CD4-positive, alpha-beta T cell treated with Interleukin-6 for 4 hours (primary cell): ENCODE measurements around the gene ZKSCAN2.
A peak's percentile ranks its signal among the peaks of the same experiment; 100 is the strongest.

Experiments used
- DNase-seq: peaks from one replicate; pipeline ENCODE4 v3.0.0-alpha.2; 2020; ENCODE audit warnings: mixed read lengths

ZKSCAN2 gene

DNA sequence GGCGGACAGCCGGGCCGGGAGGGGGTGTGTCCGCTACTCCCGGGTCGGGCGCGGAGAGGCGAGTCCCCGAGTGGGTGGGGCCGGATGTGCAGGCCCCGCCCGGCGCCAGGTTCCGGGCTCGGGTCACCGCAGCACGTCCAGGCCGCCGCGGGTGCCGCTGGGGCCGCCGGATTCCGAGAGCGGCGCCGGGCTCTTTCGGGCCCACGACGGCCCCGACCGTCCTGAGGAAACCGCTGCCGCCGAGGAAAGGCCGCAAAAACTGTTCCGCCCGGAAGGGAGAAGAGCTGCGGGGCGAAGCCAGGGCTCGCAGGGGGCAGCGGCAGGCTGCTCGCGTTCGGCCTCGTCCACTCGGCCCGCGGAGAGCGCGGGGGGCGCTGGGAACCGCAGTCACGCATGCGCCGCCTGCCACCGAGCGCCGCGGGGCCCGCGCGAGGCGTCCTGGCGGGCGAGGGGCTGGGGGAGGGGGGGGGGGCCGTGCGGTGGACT is at the start of gene ZKSCAN2:
ZKSCAN2 (minus strand) TSS at position 376 of the 486 bp plus-strand sequence. CDS start 718 bp downstream, outside the sequence.
- DNase-seq = peak; percentile 85

GRCh38 chr16:25299792-25300590 is 42.3 kb upstream of the ZKSCAN2 start:
- no peak for DNase-seq

DNA sequence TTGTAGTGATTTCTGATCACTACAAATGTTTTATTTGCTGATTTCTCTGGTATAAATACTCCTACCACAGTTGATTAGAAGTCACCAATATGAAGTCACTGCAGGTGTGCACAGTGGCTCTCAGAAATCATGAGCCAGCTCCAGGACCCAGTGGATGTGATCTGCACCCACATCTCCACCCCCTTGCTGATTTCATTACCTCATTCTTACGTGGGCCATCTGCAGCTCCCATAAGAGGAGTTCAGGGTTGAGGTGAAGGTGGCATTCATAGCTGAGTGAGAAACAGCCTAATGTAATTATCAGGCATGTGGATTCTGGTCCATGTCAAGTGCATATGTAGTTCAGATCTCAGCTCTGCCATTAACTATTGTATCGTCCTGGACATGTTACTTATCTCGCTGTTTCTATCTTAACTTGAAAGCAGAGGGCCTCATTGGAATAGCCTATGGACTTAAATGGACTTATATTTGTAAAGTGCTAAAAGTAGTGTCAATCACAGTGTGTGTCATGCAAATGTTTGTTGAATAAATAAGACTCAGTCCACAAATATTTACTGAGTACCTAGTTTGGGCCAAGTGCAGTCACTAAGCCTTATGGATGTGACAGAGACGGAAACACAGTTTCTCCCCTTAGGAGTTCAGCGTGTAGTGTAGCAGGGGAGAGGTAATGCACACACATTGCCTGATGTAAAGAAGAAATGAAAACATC is 40.7 kb upstream of the ZKSCAN2 start:
- no peak for DNase-seq

DNA sequence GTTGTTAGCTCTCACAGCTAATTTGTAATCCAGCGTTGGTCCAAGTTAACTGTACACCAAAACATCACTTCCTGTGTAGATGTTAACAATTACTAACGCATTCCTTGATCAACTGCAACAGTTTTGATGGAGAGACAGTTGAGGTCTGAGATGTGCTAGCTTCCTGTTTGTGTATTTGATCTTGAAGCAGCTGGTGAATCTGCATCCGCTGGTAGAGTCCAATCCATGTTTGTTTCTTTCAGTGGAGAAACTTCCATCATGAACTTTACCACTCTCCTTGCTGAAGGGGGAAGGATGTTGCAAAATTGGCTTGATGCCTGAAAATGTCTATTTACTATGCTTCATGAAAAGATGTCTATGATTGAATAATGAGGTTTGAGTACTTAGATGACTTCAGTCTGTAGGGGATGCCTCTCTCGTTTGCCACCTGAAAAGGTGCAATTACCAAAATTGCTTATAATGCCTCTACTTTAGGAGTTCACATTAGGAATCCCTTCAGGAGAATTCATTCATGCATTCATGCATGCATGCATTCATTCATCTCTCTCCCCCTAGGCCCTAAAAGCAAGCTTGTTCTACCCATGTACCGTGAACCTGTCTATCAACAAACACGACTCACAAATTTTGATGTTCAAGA is 39.6 kb upstream of the ZKSCAN2 start:
- no peak for DNase-seq

DNA sequence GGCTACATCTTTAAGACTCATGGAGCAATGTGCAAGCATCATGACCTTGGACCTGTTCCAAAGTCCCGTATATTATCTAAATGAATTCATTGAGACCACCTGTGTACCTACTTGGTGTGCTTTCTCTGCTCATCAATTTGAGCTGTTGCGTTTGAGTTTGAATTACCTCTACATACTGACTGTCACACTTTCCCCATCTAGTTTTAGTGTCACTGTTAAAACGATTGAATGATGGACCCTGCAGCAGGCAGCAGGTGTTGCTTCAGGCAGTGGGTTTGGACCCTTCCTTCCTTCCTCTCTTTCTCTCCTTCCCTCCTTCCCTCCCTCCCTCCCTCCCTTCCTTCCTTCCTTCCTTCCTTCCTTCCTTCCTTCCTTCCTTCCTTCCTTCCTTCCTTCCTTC is 33.9 kb upstream of the ZKSCAN2 start:
- no peak for DNase-seq

GRCh38 chr16:25289466-25289865 is 31.8 kb upstream of the ZKSCAN2 start:
- DNase-seq = no peak

DNA sequence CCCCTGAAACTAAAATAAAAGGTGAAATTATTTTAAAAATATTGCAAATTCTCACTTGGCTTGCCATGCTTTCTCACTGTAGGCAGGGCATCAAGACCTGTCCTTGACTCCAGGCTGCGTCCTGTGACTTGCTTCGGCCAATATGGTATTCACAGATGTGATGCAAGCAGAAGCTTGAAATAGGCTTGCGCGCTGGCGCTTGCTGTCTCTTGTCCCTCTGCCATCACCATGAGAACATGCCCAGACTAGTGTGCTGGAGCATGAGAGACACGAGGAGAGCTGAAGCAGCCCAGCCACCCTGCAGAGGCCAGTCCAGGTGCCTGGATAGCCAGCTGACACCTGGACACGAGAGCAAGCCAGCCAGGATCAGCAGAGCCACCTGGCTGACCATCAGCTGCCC is 21.8 kb upstream of the ZKSCAN2 start:
- DNase-seq = no peak

- no peak for DNase-seq
These were observed 13.8 kb upstream of the ZKSCAN2 start for GRCh38 chr16:25271421-25271820.

DNA sequence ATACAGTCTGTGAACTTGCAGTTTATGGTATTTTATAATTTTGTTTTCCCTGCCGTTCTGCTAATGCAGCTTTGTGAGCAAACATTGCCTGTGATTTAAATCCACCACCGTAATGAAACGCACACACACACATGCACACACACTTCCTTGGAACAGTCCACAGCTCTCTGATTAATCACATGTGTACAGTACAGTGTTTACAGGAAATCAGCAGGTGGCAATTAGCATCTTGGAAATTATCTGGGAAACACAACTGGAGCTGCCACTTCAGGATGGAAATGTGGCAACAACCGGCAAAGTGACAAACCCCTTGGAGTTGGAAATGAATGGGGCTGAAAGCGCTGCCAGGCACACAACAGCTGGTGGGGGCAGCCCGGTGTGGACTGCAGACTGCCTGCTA is 12.9 kb upstream of the ZKSCAN2 start:
- DNase-seq = no peak

GRCh38 chr16:25269879-25270278 is 12.2 kb upstream of the ZKSCAN2 start:
- no peak for DNase-seq

DNA sequence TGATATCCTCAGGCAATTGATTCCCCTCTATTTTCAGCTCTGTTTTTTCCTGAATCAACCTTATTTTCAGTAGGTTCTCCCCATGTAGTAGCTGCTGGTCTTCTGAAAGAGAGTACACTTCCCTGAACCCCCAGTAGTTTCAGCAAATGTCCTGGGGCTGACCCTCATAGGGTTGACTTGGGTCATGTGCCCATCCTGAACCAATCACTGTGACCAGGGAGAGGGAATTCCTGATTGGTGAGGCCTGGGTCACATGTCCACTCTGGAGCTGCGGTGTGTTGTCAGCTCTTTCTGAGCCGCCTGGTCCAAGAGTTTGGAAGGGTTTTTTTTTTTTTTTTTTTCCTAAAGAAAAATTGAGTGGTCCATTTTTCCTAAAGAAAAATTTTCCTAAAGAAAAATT is 8.3 kb upstream of the ZKSCAN2 start:
- no peak for DNase-seq

GRCh38 chr16:25264597-25264996 is 7.0 kb upstream of the ZKSCAN2 start:
- peak; percentile 22 for DNase-seq

- DNase-seq = no peak
These were observed 2.8 kb upstream of the ZKSCAN2 start for GRCh38 chr16:25260416-25260815.

GRCh38 chr16:25258861-25259179 is 1.2 kb upstream of the ZKSCAN2 start:
- peak; percentile 21 for DNase-seq

DNA sequence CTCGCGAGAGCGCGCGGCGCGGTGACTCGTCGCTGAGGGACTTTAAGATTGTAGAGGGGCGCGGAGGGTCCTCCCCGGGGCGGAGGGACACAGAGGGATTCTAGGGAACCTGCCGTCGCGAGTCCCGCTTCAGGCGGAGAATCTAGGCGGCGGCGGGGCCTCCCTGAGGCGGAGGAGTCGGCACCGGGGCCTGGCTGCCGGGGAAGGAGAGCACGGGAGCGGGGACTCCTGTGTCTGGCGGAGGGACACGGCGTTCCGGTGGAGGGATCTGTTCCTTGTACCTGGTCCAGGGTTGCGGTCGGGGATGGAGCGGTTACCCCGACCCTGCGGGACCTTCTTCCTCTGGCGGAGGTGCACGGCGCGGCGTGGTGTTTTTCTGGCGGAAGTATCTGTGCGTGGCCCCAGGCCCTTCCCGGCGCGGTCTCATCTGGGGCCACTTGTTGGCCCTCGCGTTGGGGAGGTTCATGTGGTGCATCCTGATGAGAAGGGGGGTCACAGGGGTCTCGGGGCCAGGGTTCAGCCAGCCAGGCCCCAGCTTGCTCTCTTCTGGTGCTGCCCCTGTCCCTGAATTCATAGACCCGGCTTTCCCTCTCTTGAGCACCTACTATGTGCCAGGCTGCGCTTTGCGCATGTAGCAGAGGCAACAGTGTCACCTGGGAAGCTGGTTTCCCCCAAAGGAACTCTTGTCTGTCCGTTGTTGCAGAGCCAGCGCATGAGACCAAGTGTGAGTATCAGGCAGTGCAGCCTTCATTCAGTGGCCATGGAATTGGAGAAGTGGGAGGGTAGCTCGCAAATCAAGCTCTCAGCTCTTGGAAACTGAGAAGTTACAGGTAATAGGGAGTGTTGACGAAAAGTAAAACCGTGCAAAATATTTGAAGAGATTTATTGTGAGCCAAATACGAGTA is 563 bp upstream of the ZKSCAN2 start:
- peak; percentile 73 for DNase-seq

- peak; percentile 12 for DNase-seq
These were observed 763 bp downstream of the ZKSCAN2 start for GRCh38 chr16:25256695-25257469.

DNA sequence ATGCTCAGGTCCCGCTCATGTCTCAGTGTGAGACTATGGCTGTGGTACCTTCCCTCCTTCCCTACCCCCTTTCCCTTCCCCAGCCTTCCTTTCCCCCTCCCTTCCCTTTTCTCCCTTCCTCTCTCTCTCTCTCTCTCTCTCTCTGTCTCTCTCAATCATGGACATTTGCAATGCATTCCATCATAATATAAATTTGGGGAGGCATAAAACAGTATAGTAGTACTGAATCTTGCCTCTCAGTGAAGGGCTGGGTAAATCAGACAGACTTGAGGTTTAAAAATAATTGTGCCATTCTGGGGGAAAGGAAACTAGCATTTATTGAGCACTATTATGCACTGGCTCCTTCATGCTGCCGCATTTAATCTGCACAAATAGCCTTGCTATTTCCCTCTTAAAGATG is 4.3 kb downstream of the ZKSCAN2 start:
- DNase-seq = no peak

DNA sequence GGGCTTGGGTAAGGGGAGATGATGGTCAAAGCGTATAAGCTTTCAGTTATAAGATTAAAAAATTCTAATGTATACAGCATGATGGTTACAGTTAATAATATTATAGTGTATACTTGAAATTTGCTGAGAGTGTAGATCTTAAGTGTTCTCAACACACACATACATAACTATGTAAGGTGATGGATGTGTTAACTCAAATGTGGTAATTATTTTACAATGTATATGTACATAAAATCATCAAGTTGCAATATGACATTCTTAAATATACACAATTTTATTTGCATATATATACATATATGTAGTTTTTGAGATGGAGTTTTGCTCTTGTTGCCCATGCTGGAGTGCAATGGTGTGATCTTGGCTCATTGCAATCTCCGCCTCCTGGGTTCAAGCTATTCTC is 7.2 kb downstream of the ZKSCAN2 start:
- DNase-seq = no peak

GRCh38 chr16:25235991-25236390 is 21.7 kb downstream of the ZKSCAN2 start:
- DNase-seq = no peak

GRCh38 chr16:25228372-25228771 is 29.3 kb downstream of the ZKSCAN2 start:
- no peak for DNase-seq

DNA sequence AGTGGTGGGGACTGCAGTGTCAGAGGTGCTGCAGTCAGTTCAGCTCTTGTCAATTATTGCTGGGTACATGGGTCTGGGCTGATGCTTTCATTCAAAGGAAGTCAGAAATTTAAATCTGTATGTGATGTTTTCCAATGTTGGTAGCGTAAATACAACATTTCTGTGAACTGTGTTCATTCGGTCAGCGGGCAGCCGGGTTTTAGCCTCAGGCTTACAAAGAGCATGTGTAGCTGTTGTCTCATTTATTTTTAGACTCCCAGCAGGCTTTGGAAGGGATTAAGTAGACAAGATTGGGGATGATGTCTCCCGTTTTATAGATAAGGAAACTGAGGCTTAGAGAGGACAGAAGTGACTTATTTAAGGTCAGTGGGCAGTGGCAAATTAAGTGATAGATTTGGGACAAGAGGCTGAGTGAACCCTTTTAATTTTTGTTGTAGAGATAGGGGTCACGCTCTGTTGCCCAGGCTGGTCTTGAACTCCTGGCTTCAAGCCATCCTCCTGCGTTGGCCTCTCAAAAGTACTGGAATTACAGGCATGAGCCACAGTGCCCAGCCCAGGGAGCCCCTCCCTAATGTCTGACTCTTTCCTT is 32.8 kb downstream of the ZKSCAN2 start:
- DNase-seq = no peak

- DNase-seq = no peak
These were observed 33.7 kb downstream of the ZKSCAN2 start for GRCh38 chr16:25223964-25224363.
